GM12878 (cell line): ENCODE results near the gene RPS6KA2. TPM values are rescaled to one million over a fixed set of nuclear protein-coding genes. Genes with fewer than 3 reads are reported as not detected.

Experiments used
- ATAC-seq: fragments of 200-7000 bp; cut with Tn5 transposase; 3 replicates; pipeline ENCODE4 v1.9.1; 2020; ENCODE audit warnings: mild to moderate bottlenecking, moderate library complexity
- BruUV-seq: library from RNA; stranded (reverse); fragments of 400-500 nt; replicated peaks from 2 replicates; lab custom pipeline; 2021; lab: Mats Ljungman, UMichigan
- CTCF ChIA-PET: fragments of 300-600 bp; sonication (Branson Sonifier 250); formaldehyde crosslinking; extraction: SDS; loops from one replicate; lab custom pipeline; 2021; ENCODE audit warnings: inconsistent platforms; lab: Yijun Ruan, JAX
- POLR2A ChIA-PET: fragments of 350-600 bp; formaldehyde crosslinking; extraction: SDS; loops from one replicate; lab custom pipeline; 2021; ENCODE audit warnings: inconsistent platforms; lab: Charles Lee
- RAD21 ChIA-PET: fragments of 300-600 bp; sonication (Branson Sonifier 250); formaldehyde crosslinking; loops from one replicate; lab custom pipeline; 2023; ENCODE audit warnings: antibody characterized with exemption; ENCODE audit not compliant: unreplicated experiment; lab: Charles Lee
- SMC1A ChIA-PET: fragments of 300-600 bp; sonication (Branson Sonifier 250); formaldehyde crosslinking; loops from one replicate; lab custom pipeline; 2023; ENCODE audit not compliant: unreplicated experiment, uncharacterized antibody; lab: Charles Lee
- DNase-seq: peaks from one replicate; pipeline ENCODE4 v3.0.0-alpha.2; 2011; ENCODE audit warnings: low read depth, low spot score
- FAIRE-seq: peaks from 3 replicates; lab custom pipeline; 2011; peaks lifted over from hg19 to GRCh38; lab: Jason Lieb, UNC
- H2AFZ ChIP-seq: 2 replicates; pipeline ENCODE4 v1.6.0; 2011; ENCODE audit warnings: low read depth, low read length, control low read depth; ENCODE audit not compliant: control insufficient read depth
- H3K27ac ChIP-seq: 2 replicates; pipeline ENCODE4 v1.5.1; 2011; ENCODE audit warnings: control low read depth; ENCODE audit not compliant: control insufficient read depth, insufficient read depth
- H3K27me3 ChIP-seq, 2 experiments: replicated peaks in 1 of 2; 2 replicates each; pipeline versions ENCODE4 v1.6.0 to v1.6.1; 2011; ENCODE audit warnings: low read length in 1 of 2; ENCODE audit not compliant: control insufficient read depth in 2 of 2, insufficient read depth in 2 of 2
- H3K36me3 ChIP-seq, 2 experiments: 2 replicates each; pipeline ENCODE4 v1.5.1; 2011; ENCODE audit warnings: low read length in 1 of 2; ENCODE audit not compliant: control insufficient read depth in 2 of 2, insufficient read depth in 2 of 2
- H3K4me1 ChIP-seq: 2 replicates; pipeline ENCODE4 v1.6.1; 2011; ENCODE audit warnings: mild to moderate bottlenecking, low read length, moderate library complexity, mixed read lengths; ENCODE audit not compliant: control insufficient read depth, insufficient read depth
- H3K4me2 ChIP-seq: 2 replicates; pipeline ENCODE4 v1.6.0; 2011; ENCODE audit warnings: control low read depth; ENCODE audit not compliant: control insufficient read depth, insufficient read depth
- H3K4me3 ChIP-seq: fragments of 200-600 bp; sonication (generic); 2 replicates; pipeline ENCODE4 v1.5.1; 2016
- H3K79me2 ChIP-seq: 2 replicates; pipeline ENCODE4 v1.6.0; 2011; ENCODE audit warnings: low read length; ENCODE audit not compliant: control insufficient read depth, insufficient read depth
- H3K9ac ChIP-seq: 2 replicates; pipeline ENCODE4 v1.8.0; 2011; ENCODE audit warnings: low read length, control low read depth, mixed read lengths; ENCODE audit not compliant: control insufficient read depth, insufficient read depth
- H3K9me3 ChIP-seq: replicated peaks from 3 replicates; pipeline ENCODE4 v1.5.1; 2011; ENCODE audit warnings: mild to moderate bottlenecking, low read length; ENCODE audit not compliant: control insufficient read depth, insufficient read depth
- H4K20me1 ChIP-seq: 2 replicates; pipeline ENCODE4 v1.6.0; 2011; ENCODE audit not compliant: control insufficient read depth, insufficient read depth
- BRCA1 ChIP-seq: IDR thresholded peaks from 2 replicates; pipeline ENCODE4 v1.6.1; 2011; ENCODE audit warnings: low read depth, low read length, improper control_type of control experiment
- CEBPB ChIP-seq, 2 experiments: fragments of 150-350 bp in 1 of 2; IDR thresholded peaks; 2 replicates each; pipeline ENCODE4 v1.6.1; 2012 to 2014; ENCODE audit warnings: low read depth in 2 of 2, low read length in 2 of 2, borderline replicate concordance in 1 of 2, inconsistent platforms in 1 of 2
- EED ChIP-seq: sonication (generic); IDR thresholded peaks from 2 replicates; pipeline ENCODE4 v1.6.1; 2016; ENCODE audit warnings: antibody characterized with exemption, low read depth
- ETV6 ChIP-seq, 2 experiments: fragments of 450-650 bp in 1 of 2; IDR thresholded peaks in 1 of 2; conservative IDR thresholded peaks in 1 of 2; 2 replicates each; pipeline ENCODE4 v1.6.1; 2014; ENCODE audit warnings: antibody characterized with exemption in 1 of 2, borderline replicate concordance in 1 of 2, low read depth in 1 of 2, mild to moderate bottlenecking in 1 of 2, moderate library complexity in 1 of 2
- HCFC1 ChIP-seq: fragments of 150-350 bp; IDR thresholded peaks from 2 replicates; pipeline ENCODE4 v1.6.1; 2014; ENCODE audit warnings: low read length
- RAD21 ChIP-seq: IDR thresholded peaks from 2 replicates; pipeline ENCODE4 v1.6.1; 2011; ENCODE audit warnings: mild to moderate bottlenecking, low read depth, low read length, moderate library complexity; ENCODE audit not compliant: insufficient read depth
- RAD51 ChIP-seq: fragments of 450-650 bp; IDR thresholded peaks from 2 replicates; pipeline ENCODE4 v1.6.1; 2016; ENCODE audit warnings: moderate library complexity, mild to moderate bottlenecking, inconsistent platforms
- WGBS: methylation state at CpG from one replicate; pipeline ENCODE4 v1.1.6; 2016; ENCODE audit warnings: low lambda C conversion rate; ENCODE audit not compliant: insufficient replicate concordance, insufficient coverage; ENCODE audit errors: missing lambda C conversion rate; 5-methylcytosine and 5-hydroxymethylcytosine counted together
- in situ Hi-C: fragments of 300-500 bp; cut with MboI; formaldehyde crosslinking; loops from 9 replicates; pipeline ENCODE4 v1.14.3; 2018; ENCODE audit warnings: mixed read lengths
- intact Hi-C: fragments of 100-400 bp; cut with micrococcal nuclease; formaldehyde crosslinking; loops from one replicate; pipeline ENCODE4 v1.14.2; 2022; ENCODE audit not compliant: unreplicated experiment
- polyA plus RNA-seq, 11 experiments: library from polyadenylated mRNA; depleted of rRNA in 4 of 11; unstranded in 6 of 11; stranded (reverse) in 5 of 11; fragments of >200 nt; fragmentation: Nextera tagmentation in 4 of 11; fragmentation: Illumina TruSeq in 1 of 11; extraction: Ambion mirVana in 4 of 11; extraction: Trizol in 1 of 11; gene quantifications; 1 replicate in 1 of 11; 2 replicates in 10 of 11; pipeline versions ENCODE4 v1.2.1 to v1.2.3, GENCODE V29; 2011 to 2016; ENCODE audit warnings: inconsistent platforms in 2 of 11, missing spikeins in 2 of 11, low read depth in 1 of 11
- total RNA-seq, 4 experiments: library from RNA; depleted of rRNA in 3 of 4; stranded (reverse); fragments of >200 nt in 3 of 4; fragmentation: Illumina TruSeq in 1 of 4; extraction: Trizol in 1 of 4; gene quantifications; 2 replicates each; pipeline versions ENCODE4 v1.2.1 to v1.2.3, GENCODE V29; 2013 to 2021
- TF ChIP-seq, protein P1 (sequence below): fragments of 450-650 bp; formaldehyde crosslinking; IDR thresholded peaks from 2 replicates; pipeline ENCODE4 v1.4.0; 2022; ENCODE audit warnings: mild to moderate bottlenecking, moderate library complexity
- TF ChIP-seq, protein P2 (sequence below): IDR thresholded peaks from 2 replicates; pipeline ENCODE4 v1.6.1; 2012; ENCODE audit warnings: improper control_type of control experiment, low read depth, low read length; ENCODE audit not compliant: insufficient replicate concordance

Gene RPS6KA2
- total and polyA plus RNA-seq, 10 of the 15 experiments (the other 5 are each of a cell fraction or from before 2014, with no cell fraction given), result 0.02 to 1.0 (median 0.22) TPM; not detected in 1

DNA sequence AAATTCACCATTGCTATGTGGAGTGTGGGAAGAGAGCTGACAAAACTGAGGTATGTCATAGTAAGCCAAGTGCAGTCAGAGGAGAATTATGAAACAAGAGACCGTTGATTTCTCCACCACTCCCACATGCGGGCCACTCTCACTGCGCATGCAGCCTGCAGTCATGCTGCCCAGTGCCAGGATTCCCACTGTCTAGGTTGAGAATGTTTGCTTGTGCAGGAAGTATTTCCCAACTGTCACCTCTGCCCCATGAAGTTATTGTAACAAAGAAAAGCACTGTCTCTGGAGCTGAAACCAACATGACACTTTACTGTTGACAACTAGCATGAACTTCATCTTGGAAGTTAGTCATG is 266.0 kb downstream of the RPS6KA2 start:
- no peak overlapping the region for H3K4me3 ChIP-seq
- WGBS, result 100% methylated on average over 3 of the region's 3 CpGs
- ATAC-seq (no peak), FAIRE-seq (no peak)
- H3K36me3 ChIP-seq, result peaks cover 2 to 12% of the 10 kb centered on the region in 2 experiments; a peak in 3 of 4 replicates
- in situ Hi-C loops, result no loop called here
- no peak overlapping the region for H3K9ac ChIP-seq
- no TSS peak for BruUV-seq
- POLR2A ChIA-PET, result interaction anchor here (1.6 kb wide), 1 partner anchor 11 kb away, joined by 4 read pairs; no protein-coding TSS in a partner anchor
- no peak overlapping the region for H3K4me2 ChIP-seq
- H3K4me1 ChIP-seq, result no peaks in the 10 kb centered on the region
- H3K79me2 ChIP-seq, result no peaks in the 10 kb centered on the region
- SMC1A ChIA-PET, result interaction anchor here (1.1 to 1.3 kb wide), 2 partner anchors 17 to 18 kb away, joined by 4 to 6 read pairs; no protein-coding TSS in a partner anchor
- no peaks in the 10 kb centered on the region for H4K20me1 ChIP-seq
- no peak overlapping the region for H3K27ac ChIP-seq
- RAD21 ChIA-PET, result no interaction called here
- TF ChIP-seq HCFC1 (no peak), BRCA1 (no peak), ETV6 (conservative IDR thresholded peaks at IDR 0.05 in 1 of 2, IDR thresholded peaks at IDR 0.05 in 1 of 2; ENCODE audit: borderline replicate concordance in 1 of 2, low read depth in 1 of 2) (no peak), RAD51 (no peak), RAD21 (no peak), CEBPB (IDR thresholded peaks at IDR 0.05; ENCODE audit: borderline replicate concordance in 1 of 2, low read depth in 2 of 2, low read length in 2 of 2) (no peak), EED (no peak)
- TF ChIP-seq, protein P1, sequence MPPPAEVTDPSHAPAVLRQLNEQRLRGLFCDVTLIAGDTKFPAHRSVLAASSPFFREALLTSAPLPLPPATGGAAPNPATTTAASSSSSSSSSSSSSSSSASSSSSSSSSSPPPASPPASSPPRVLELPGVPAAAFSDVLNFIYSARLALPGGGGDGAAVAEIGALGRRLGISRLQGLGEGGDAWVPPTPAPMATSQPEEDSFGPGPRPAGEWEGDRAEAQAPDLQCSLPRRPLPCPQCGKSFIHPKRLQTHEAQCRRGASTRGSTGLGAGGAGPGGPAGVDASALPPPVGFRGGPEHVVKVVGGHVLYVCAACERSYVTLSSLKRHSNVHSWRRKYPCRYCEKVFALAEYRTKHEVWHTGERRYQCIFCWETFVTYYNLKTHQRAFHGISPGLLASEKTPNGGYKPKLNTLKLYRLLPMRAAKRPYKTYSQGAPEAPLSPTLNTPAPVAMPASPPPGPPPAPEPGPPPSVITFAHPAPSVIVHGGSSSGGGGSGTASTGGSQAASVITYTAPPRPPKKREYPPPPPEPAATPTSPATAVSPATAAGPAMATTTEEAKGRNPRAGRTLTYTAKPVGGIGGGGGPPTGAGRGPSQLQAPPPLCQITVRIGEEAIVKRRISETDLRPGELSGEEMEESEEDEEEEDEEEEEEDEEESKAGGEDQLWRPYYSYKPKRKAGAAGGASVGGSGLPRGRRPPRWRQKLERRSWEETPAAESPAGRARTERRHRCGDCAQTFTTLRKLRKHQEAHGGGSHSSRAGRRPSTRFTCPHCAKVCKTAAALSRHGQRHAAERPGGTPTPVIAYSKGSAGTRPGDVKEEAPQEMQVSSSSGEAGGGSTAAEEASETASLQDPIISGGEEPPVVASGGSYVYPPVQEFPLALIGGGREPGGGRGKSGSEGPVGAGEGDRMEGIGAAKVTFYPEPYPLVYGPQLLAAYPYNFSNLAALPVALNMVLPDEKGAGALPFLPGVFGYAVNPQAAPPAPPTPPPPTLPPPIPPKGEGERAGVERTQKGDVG (CRISPR knock-in tag), result no peak
- TF ChIP-seq, protein P2, sequence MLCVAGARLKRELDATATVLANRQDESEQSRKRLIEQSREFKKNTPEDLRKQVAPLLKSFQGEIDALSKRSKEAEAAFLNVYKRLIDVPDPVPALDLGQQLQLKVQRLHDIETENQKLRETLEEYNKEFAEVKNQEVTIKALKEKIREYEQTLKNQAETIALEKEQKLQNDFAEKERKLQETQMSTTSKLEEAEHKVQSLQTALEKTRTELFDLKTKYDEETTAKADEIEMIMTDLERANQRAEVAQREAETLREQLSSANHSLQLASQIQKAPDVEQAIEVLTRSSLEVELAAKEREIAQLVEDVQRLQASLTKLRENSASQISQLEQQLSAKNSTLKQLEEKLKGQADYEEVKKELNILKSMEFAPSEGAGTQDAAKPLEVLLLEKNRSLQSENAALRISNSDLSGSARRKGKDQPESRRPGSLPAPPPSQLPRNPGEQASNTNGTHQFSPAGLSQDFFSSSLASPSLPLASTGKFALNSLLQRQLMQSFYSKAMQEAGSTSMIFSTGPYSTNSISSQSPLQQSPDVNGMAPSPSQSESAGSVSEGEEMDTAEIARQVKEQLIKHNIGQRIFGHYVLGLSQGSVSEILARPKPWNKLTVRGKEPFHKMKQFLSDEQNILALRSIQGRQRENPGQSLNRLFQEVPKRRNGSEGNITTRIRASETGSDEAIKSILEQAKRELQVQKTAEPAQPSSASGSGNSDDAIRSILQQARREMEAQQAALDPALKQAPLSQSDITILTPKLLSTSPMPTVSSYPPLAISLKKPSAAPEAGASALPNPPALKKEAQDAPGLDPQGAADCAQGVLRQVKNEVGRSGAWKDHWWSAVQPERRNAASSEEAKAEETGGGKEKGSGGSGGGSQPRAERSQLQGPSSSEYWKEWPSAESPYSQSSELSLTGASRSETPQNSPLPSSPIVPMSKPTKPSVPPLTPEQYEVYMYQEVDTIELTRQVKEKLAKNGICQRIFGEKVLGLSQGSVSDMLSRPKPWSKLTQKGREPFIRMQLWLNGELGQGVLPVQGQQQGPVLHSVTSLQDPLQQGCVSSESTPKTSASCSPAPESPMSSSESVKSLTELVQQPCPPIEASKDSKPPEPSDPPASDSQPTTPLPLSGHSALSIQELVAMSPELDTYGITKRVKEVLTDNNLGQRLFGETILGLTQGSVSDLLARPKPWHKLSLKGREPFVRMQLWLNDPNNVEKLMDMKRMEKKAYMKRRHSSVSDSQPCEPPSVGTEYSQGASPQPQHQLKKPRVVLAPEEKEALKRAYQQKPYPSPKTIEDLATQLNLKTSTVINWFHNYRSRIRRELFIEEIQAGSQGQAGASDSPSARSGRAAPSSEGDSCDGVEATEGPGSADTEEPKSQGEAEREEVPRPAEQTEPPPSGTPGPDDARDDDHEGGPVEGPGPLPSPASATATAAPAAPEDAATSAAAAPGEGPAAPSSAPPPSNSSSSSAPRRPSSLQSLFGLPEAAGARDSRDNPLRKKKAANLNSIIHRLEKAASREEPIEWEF, result no peak
- TF ChIP-seq, all 136 proteins: peak for 0
- DNase-seq, result no peak
- CTCF ChIA-PET, result interaction anchor here (1.4 to 1.8 kb wide), 2 partner anchors 18 to 21 kb away, joined by 3 read pairs; no protein-coding TSS in a partner anchor
- Histone ChIP-seq H3K27me3 (no peaks in the 10 kb centered on the region), H2AFZ (no peak overlapping the region), H3K9me3 (no peaks in the 10 kb centered on the region; the same call in 2 of the 3 replicates)
- intact Hi-C loops, result no loop called here
